Measurements from ENCODE around the gene ELMO1. TPM values are rescaled to one million over a fixed set of nuclear protein-coding genes. Genes with fewer than 3 reads are reported as not detected.

The ELMO1 gene
- total RNA-seq, 1 donor from 2014 or later = 151 TPM

GRCh38 chr7:37310327-37311080, 138.2 kb downstream of the ELMO1 start:
- DNase-seq (ENCODE audit: low spot score) = no peak
- H3K27ac Mint-ChIP-seq (ENCODE audit: unreplicated experiment) = peak overlapping the region; percentile 54
- H3K9me3 Mint-ChIP-seq (ENCODE audit: unreplicated experiment) = no peaks in the 10 kb centered on the region
- peaks cover 51% of the 10 kb centered on the region for H3K36me3 Mint-ChIP-seq (ENCODE audit: low read depth, unreplicated experiment)
- H3K27me3 Mint-ChIP-seq (ENCODE audit: unreplicated experiment) = peaks cover 5% of the 10 kb centered on the region
- peak overlapping the region; percentile 13 for H3K4me3 Mint-ChIP-seq (ENCODE audit: unreplicated experiment)
- TF ChIP-seq, protein P1, sequence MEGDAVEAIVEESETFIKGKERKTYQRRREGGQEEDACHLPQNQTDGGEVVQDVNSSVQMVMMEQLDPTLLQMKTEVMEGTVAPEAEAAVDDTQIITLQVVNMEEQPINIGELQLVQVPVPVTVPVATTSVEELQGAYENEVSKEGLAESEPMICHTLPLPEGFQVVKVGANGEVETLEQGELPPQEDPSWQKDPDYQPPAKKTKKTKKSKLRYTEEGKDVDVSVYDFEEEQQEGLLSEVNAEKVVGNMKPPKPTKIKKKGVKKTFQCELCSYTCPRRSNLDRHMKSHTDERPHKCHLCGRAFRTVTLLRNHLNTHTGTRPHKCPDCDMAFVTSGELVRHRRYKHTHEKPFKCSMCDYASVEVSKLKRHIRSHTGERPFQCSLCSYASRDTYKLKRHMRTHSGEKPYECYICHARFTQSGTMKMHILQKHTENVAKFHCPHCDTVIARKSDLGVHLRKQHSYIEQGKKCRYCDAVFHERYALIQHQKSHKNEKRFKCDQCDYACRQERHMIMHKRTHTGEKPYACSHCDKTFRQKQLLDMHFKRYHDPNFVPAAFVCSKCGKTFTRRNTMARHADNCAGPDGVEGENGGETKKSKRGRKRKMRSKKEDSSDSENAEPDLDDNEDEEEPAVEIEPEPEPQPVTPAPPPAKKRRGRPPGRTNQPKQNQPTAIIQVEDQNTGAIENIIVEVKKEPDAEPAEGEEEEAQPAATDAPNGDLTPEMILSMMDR (IDR thresholded peaks at IDR 0.05; ENCODE audit: unreplicated experiment) = no peak
- peaks cover 27% of the 10 kb centered on the region for H3K4me1 Mint-ChIP-seq (ENCODE audit: unreplicated experiment)

GRCh38 chr7:37309493-37309892, 139.2 kb downstream of the ELMO1 start:
- TF ChIP-seq, protein P1 (IDR thresholded peaks at IDR 0.05; ENCODE audit: unreplicated experiment) = no peak
- no peak for DNase-seq (ENCODE audit: low spot score)
- Mint-ChIP-seq H3K4me3 (ENCODE audit: unreplicated experiment) (no peak overlapping the region), H3K27ac (ENCODE audit: unreplicated experiment) (peak overlapping the region; percentile 50), H3K4me1 (ENCODE audit: unreplicated experiment) (peaks cover 24% of the 10 kb centered on the region), H3K9me3 (ENCODE audit: unreplicated experiment) (no peaks in the 10 kb centered on the region), H3K36me3 (ENCODE audit: low read depth, unreplicated experiment) (peaks cover 51% of the 10 kb centered on the region), H3K27me3 (ENCODE audit: unreplicated experiment) (peaks cover 5% of the 10 kb centered on the region)

DNA sequence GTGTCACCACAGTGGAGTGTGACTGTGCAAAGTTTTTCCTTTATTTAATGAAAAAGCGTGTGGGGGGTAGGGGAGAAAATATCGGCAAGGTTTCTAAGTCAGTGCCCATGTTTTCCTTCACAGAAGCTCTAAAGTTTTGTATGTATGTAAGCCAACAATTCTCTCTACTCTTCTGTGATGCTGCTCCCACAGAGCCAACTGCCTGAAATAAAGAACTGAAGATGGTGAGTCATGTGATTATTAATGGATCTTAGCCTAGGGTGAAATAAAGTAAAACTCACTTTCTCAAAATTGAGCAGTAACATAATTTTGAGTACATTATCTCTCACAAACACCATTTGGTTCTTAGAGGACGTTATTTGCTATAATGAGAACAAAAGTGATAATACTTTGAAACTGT, 143.7 kb downstream of the ELMO1 start:
- H3K9me3 Mint-ChIP-seq (ENCODE audit: unreplicated experiment) = no peaks in the 10 kb centered on the region
- H3K27me3 Mint-ChIP-seq (ENCODE audit: unreplicated experiment) = peaks cover 4% of the 10 kb centered on the region
- H3K4me1 Mint-ChIP-seq (ENCODE audit: unreplicated experiment) = peaks cover 19% of the 10 kb centered on the region
- DNase-seq (ENCODE audit: low spot score) = no peak
- H3K27ac Mint-ChIP-seq (ENCODE audit: unreplicated experiment) = no peak overlapping the region
- TF ChIP-seq, protein P1 (IDR thresholded peaks at IDR 0.05; ENCODE audit: unreplicated experiment) = no peak
- H3K4me3 Mint-ChIP-seq (ENCODE audit: unreplicated experiment) = no peak overlapping the region
- H3K36me3 Mint-ChIP-seq (ENCODE audit: low read depth, unreplicated experiment) = peaks cover 56% of the 10 kb centered on the region

GRCh38 chr7:37297546-37297945, 151.1 kb downstream of the ELMO1 start:
- Mint-ChIP-seq H3K4me3 (ENCODE audit: unreplicated experiment) (no peak overlapping the region), H3K36me3 (ENCODE audit: low read depth, unreplicated experiment) (peaks cover 32% of the 10 kb centered on the region), H3K4me1 (ENCODE audit: unreplicated experiment) (peaks cover 5% of the 10 kb centered on the region), H3K27ac (ENCODE audit: unreplicated experiment) (no peak overlapping the region), H3K9me3 (ENCODE audit: unreplicated experiment) (peaks cover 4% of the 10 kb centered on the region), H3K27me3 (ENCODE audit: unreplicated experiment) (peaks cover 1% of the 10 kb centered on the region)
- TF ChIP-seq, protein P1 (IDR thresholded peaks at IDR 0.05; ENCODE audit: unreplicated experiment) = no peak
- no peak for DNase-seq (ENCODE audit: low spot score)

GRCh38 chr7:37295401-37295800, 153.3 kb downstream of the ELMO1 start:
- peak overlapping the region; percentile 10 for H3K27ac Mint-ChIP-seq (ENCODE audit: unreplicated experiment)
- peaks cover 2% of the 10 kb centered on the region for H3K4me1 Mint-ChIP-seq (ENCODE audit: unreplicated experiment)
- no peak overlapping the region for H3K4me3 Mint-ChIP-seq (ENCODE audit: unreplicated experiment)
- H3K36me3 Mint-ChIP-seq (ENCODE audit: low read depth, unreplicated experiment) = peaks cover 21% of the 10 kb centered on the region
- peaks cover 4% of the 10 kb centered on the region for H3K9me3 Mint-ChIP-seq (ENCODE audit: unreplicated experiment)
- TF ChIP-seq, protein P1 (IDR thresholded peaks at IDR 0.05; ENCODE audit: unreplicated experiment) = no peak
- H3K27me3 Mint-ChIP-seq (ENCODE audit: unreplicated experiment) = peaks cover 5% of the 10 kb centered on the region
- DNase-seq (ENCODE audit: low spot score) = no peak

Measured in endothelial cell (in vitro differentiated cells).